Gastrocnemius medialis (tissue), 4 donors: Measurements from ENCODE around the gene ATPAF2.

Experiments
- POLR2A ChIP-seq, 2 donors: fragments of 450-650 bp; IDR thresholded peaks; one replicate each; pipeline ENCODE4 v1.6.1; 2017; ENCODE audit warnings: antibody characterized with exemption in 2 of 2, mild to moderate bottlenecking in 2 of 2, moderate library complexity in 2 of 2
- TF ChIP-seq, protein P1 (sequence below), 5 experiments: fragments of 450-650 bp in 3 of 5; fragments of 200-600 bp in 2 of 5; sonication (generic) in 2 of 5; IDR thresholded peaks in 4 of 5; conservative IDR thresholded peaks in 1 of 5; 1 replicate in 4 of 5; 2 replicates in 1 of 5; pipeline ENCODE4 v1.5.1; 2016 to 2019; ENCODE audit warnings: antibody characterized with exemption in 5 of 5, mild to moderate bottlenecking in 3 of 5, moderate library complexity in 3 of 5

DNA sequence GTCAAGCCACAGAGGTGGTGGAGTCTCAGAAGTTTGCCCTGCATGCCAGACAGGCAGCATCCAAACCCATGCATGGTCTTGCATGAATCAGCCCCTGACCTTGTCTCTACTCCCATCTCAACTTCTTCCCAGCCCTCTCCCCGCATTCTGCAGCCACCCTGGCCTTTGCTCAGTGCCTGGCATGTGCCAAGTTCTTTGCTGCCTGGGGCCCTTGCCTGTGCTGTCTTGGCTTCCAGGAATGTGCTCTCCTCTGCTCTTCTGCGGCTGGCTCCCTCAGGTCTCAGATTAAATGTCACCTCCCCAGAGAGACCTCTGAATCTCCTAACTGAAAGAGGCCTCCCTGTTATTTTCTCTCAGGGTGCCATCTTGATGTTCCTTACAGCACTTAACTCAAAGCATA lies 48.7 kb downstream of the ATPAF2 start:
- TF ChIP-seq, protein P1, sequence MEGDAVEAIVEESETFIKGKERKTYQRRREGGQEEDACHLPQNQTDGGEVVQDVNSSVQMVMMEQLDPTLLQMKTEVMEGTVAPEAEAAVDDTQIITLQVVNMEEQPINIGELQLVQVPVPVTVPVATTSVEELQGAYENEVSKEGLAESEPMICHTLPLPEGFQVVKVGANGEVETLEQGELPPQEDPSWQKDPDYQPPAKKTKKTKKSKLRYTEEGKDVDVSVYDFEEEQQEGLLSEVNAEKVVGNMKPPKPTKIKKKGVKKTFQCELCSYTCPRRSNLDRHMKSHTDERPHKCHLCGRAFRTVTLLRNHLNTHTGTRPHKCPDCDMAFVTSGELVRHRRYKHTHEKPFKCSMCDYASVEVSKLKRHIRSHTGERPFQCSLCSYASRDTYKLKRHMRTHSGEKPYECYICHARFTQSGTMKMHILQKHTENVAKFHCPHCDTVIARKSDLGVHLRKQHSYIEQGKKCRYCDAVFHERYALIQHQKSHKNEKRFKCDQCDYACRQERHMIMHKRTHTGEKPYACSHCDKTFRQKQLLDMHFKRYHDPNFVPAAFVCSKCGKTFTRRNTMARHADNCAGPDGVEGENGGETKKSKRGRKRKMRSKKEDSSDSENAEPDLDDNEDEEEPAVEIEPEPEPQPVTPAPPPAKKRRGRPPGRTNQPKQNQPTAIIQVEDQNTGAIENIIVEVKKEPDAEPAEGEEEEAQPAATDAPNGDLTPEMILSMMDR (IDR thresholded peaks at IDR 0.05 in 4 of 5, conservative IDR thresholded peaks at IDR 0.05 in 1 of 5): no peak
- TF ChIP-seq POLR2A (IDR thresholded peaks at IDR 0.05): no peak
